K562 (cell line): ENCODE data around the gene DLX2. TPM values are rescaled to one million over a fixed set of nuclear protein-coding genes. Genes with fewer than 3 reads are reported as not detected.

Experiments
- ATAC-seq: fragments of 200-7000 bp; cut with Tn5 transposase; 3 replicates; pipeline ENCODE4 v1.9.1; 2020; ENCODE audit warnings: moderate library complexity
- BruUV-seq: library from RNA; stranded (reverse); fragments of 400-500 nt; replicated peaks from 2 replicates; lab custom pipeline; 2021; lab: Mats Ljungman, UMichigan
- CTCF ChIA-PET: fragments of 300-600 bp; formaldehyde crosslinking; extraction: SDS; loops from one replicate; lab custom pipeline; 2021; ENCODE audit warnings: low intra/inter-chr PET ratio; lab: Yijun Ruan, JAX
- POLR2A ChIA-PET: fragments of 300-600, 350-650 bp; sonication (Branson Sonifier 250); formaldehyde crosslinking; extraction: SDS; loops from one replicate; lab custom pipeline; 2021; ENCODE audit warnings: antibody characterized with exemption, inconsistent platforms; lab: Yijun Ruan, JAX
- DNase-seq, 4 experiments: peaks; one replicate each; pipeline versions ENCODE4 v3.0.0 to v3.0.0-alpha.2; 2011 to 2018; ENCODE audit warnings: low spot score in 3 of 4, mixed read lengths in 3 of 4; ENCODE audit errors: extremely low read depth in 1 of 4
- FAIRE-seq: peaks from 2 replicates; lab custom pipeline; 2011; peaks lifted over from hg19 to GRCh38; lab: Jason Lieb, UNC
- H2AFZ ChIP-seq: 2 replicates; pipeline ENCODE4 v1.6.0; 2011; ENCODE audit warnings: low read depth, low read length, control low read depth, inconsistent platforms
- H3K27ac ChIP-seq: fragments of 200-600 bp; 3 replicates; pipeline ENCODE4 v1.8.0; 2011; ENCODE audit warnings: low read depth, mild to moderate bottlenecking, control low read depth, inconsistent platforms, low read length, moderate library complexity, mixed read lengths; ENCODE audit errors: extremely low read depth
- H3K27me3 ChIP-seq, 2 experiments: fragments of 300-600 bp in 1 of 2; 2 replicates in 1 of 2; 3 replicates in 1 of 2; pipeline versions ENCODE4 v1.6.0 to v1.8.0; 2011; ENCODE audit warnings: inconsistent platforms in 2 of 2, low read length in 2 of 2, mild to moderate bottlenecking in 1 of 2, mixed read lengths in 1 of 2, moderate library complexity in 1 of 2; ENCODE audit not compliant: control insufficient read depth in 2 of 2, insufficient read depth in 2 of 2
- H3K36me3 ChIP-seq: fragments of 300-600 bp; 3 replicates; pipeline ENCODE4 v1.8.0; 2011; ENCODE audit warnings: mild to moderate bottlenecking, low read length, inconsistent platforms; ENCODE audit not compliant: control insufficient read depth, insufficient read depth
- H3K4me1 ChIP-seq, 2 experiments: fragments of 200-600 bp in 1 of 2; replicated peaks in 1 of 2; 2 replicates in 1 of 2; 3 replicates in 1 of 2; pipeline versions ENCODE4 v1.5.1 to v1.8.0; 2011; ENCODE audit warnings: inconsistent platforms in 2 of 2, low read length in 2 of 2, mild to moderate bottlenecking in 1 of 2, mixed read lengths in 1 of 2, moderate library complexity in 1 of 2; ENCODE audit not compliant: control insufficient read depth in 2 of 2, insufficient read depth in 2 of 2
- H3K4me2 ChIP-seq: 2 replicates; pipeline ENCODE4 v1.6.1; 2011; ENCODE audit warnings: low read length, control low read depth, inconsistent platforms, mixed read lengths; ENCODE audit not compliant: insufficient read depth
- H3K4me3 ChIP-seq: fragments of 200-600 bp; sonication (generic), shearing (Covaris generic); 2 replicates; pipeline ENCODE4 v1.5.1; 2016; ENCODE audit warnings: control low read depth, inconsistent platforms
- H3K79me2 ChIP-seq: fragments of 200-600 bp; 3 replicates; pipeline ENCODE4 v1.8.0; 2011; ENCODE audit warnings: low read length, inconsistent platforms; ENCODE audit not compliant: control insufficient read depth, insufficient read depth
- H3K9ac ChIP-seq, 2 experiments: 2 replicates each; pipeline versions ENCODE4 v1.6.0 to v1.6.1; 2011; ENCODE audit warnings: low read depth in 2 of 2, low read length in 2 of 2, control low read depth in 1 of 2, inconsistent platforms in 1 of 2, mild to moderate bottlenecking in 1 of 2, mixed read lengths in 1 of 2; ENCODE audit not compliant: insufficient read depth in 1 of 2
- H3K9me1 ChIP-seq: one replicate; pipeline ENCODE4 v1.6.0; 2011; ENCODE audit warnings: inconsistent platforms, mild to moderate bottlenecking, low read length, moderate library complexity; ENCODE audit not compliant: control insufficient read depth, insufficient read depth
- H3K9me3 ChIP-seq: replicated peaks from 2 replicates; pipeline ENCODE4 v1.5.1; 2011; ENCODE audit warnings: low read depth, low read length, inconsistent platforms; ENCODE audit not compliant: control insufficient read depth, insufficient read depth
- H4K20me1 ChIP-seq: replicated peaks from 2 replicates; pipeline ENCODE4 v1.6.1; 2011; ENCODE audit warnings: low read length, inconsistent platforms, mixed read lengths; ENCODE audit not compliant: control insufficient read depth, insufficient read depth
- CBX8 ChIP-seq: fragments of 200-600 bp; sonication (generic); IDR thresholded peaks from 2 replicates; pipeline ENCODE4 v1.6.1; 2012; ENCODE audit warnings: borderline replicate concordance, mixed run types, low read depth, mild to moderate bottlenecking, moderate library complexity, mixed read lengths, low read length, control low read depth, inconsistent platforms; ENCODE audit not compliant: poor library complexity, severe bottlenecking; ENCODE audit errors: extremely low read depth
- MAZ ChIP-seq, 2 experiments: fragments of 450-650 bp in 1 of 2; sonication (generic) in 1 of 2; formaldehyde crosslinking; IDR thresholded peaks in 1 of 2; conservative IDR thresholded peaks in 1 of 2; 2 replicates each; pipeline versions ENCODE4 v1.4.0 to v1.5.0; 2020; ENCODE audit warnings: mild to moderate bottlenecking in 1 of 2, missing genetic modification reagents in 1 of 2
- NCOA4 ChIP-seq: fragments of 450-650 bp; IDR thresholded peaks from 2 replicates; pipeline ENCODE4 v1.6.1; 2018; ENCODE audit warnings: mild to moderate bottlenecking; ENCODE audit not compliant: partially characterized antibody
- POLR2A ChIP-seq: fragments of 450-650 bp; conservative IDR thresholded peaks from 2 replicates; pipeline ENCODE4 v1.6.1; 2016
- SIN3B ChIP-seq: fragments of 450-650 bp; IDR thresholded peaks from 2 replicates; pipeline ENCODE4 v1.6.1; 2017; ENCODE audit warnings: low read depth, mild to moderate bottlenecking, moderate library complexity
- ZBTB5 ChIP-seq: fragments of 450-650 bp; IDR thresholded peaks from 2 replicates; pipeline ENCODE4 v1.6.1; 2017; ENCODE audit warnings: antibody characterized with exemption
- ZNF280B ChIP-seq: fragments of 250-450 bp; sonication (Bioruptor Pico); IDR thresholded peaks from 2 replicates; pipeline ENCODE4 v1.5.1; 2021; ENCODE audit warnings: mild to moderate bottlenecking
- ZNF41 ChIP-seq: fragments of 250-450 bp; sonication (Bioruptor Pico); conservative IDR thresholded peaks from 2 replicates; pipeline ENCODE4 v1.4.0; 2020; ENCODE audit warnings: mild to moderate bottlenecking
- WGBS: fragments of 100-300 bp; shearing (Covaris generic); methylation state at CpG from one replicate; pipeline ENCODE4 v1.1.6; 2016; ENCODE audit warnings: low coverage, mixed read lengths; ENCODE audit not compliant: insufficient coverage; ENCODE audit errors: missing lambda C conversion rate; 5-methylcytosine and 5-hydroxymethylcytosine counted together
- in situ Hi-C: fragments of 300-500 bp; cut with MboI; formaldehyde crosslinking; loops from 4 replicates; pipeline ENCODE4 v1.15.0; 2018; ENCODE audit warnings: inconsistent platforms, mixed read lengths
- intact Hi-C: fragments of 100-400 bp; cut with micrococcal nuclease; formaldehyde crosslinking; loops from 2 replicates; pipeline ENCODE4 v1.14.2; 2022
- polyA plus RNA-seq, 8 experiments: library from polyadenylated mRNA; depleted of rRNA in 4 of 8; stranded (reverse) in 5 of 8; unstranded in 3 of 8; fragments of >200 nt; fragmentation: Nextera tagmentation in 2 of 8; fragmentation: Illumina TruSeq in 1 of 8; extraction: Ambion mirVana in 2 of 8; extraction: Trizol in 1 of 8; gene quantifications; 2 replicates each; pipeline versions ENCODE4 v1.2.1 to v1.2.3, GENCODE V29; 2011 to 2014; ENCODE audit warnings: inconsistent platforms in 1 of 8, missing spikeins in 1 of 8
- total RNA-seq, 7 experiments: library from RNA; depleted of rRNA in 6 of 7; stranded (reverse); fragments of >200 nt in 6 of 7; fragmentation: Illumina TruSeq in 2 of 7; extraction: Trizol in 2 of 7; gene quantifications; 2 replicates each; pipeline versions ENCODE4 v1.2.1 to v1.2.3, GENCODE V29; 2011 to 2021; ENCODE audit warnings: low replicate concordance in 1 of 7

The DLX2 gene
- total and polyA plus RNA-seq, 9 of the 15 experiments (the other 6 are each of a cell fraction or from before 2014, with no cell fraction given), result 0.14 to 4.3 (median 0.86) TPM

GRCh38 chr2:172102391-172103359 lies at the start of gene DLX2 (continued):
- TF ChIP-seq ZNF41 (CRISPR knock-in tag), result no peak
- no peak for TF ChIP-seq ZNF280B (CRISPR knock-in tag)
- TF ChIP-seq, all 486 proteins: peak for 113

GRCh38 chr2:172147944-172148650 lies 45.4 kb upstream of the DLX2 start:
- Histone ChIP-seq H3K4me1 (no peaks in the 10 kb centered on the region), H3K27ac (no peak overlapping the region), H3K4me3 (no peak overlapping the region), H3K4me2 (no peak overlapping the region), H3K36me3 (no peaks in the 10 kb centered on the region), H2AFZ (no peak overlapping the region), H3K79me2 (no peaks in the 10 kb centered on the region), H3K9me3 (no peaks in the 10 kb centered on the region), H3K9ac (no peak overlapping the region), H3K27me3 (peaks cover 23 to 31% of the 10 kb centered on the region in 2 experiments), H3K9me1 (no peaks in the 10 kb centered on the region), H4K20me1 (no peaks in the 10 kb centered on the region)
- BruUV-seq, result no TSS peak
- TF ChIP-seq MAZ (CRISPR knock-in tag; conservative IDR thresholded peaks at IDR 0.05 in 1 of 2, IDR thresholded peaks at IDR 0.05 in 1 of 2), result no peak
- no peak for TF ChIP-seq POLR2A
- TF ChIP-seq ZBTB5, result no peak
- no peak for TF ChIP-seq NCOA4
- no peak for TF ChIP-seq SIN3B
- no peak for TF ChIP-seq CBX8
- DNase-seq (no peak), FAIRE-seq (no peak), ATAC-seq (peak; percentile 31; the same call in 2 of the 3 replicates)
- CTCF ChIA-PET, result no interaction called here
- 1% methylated on average over 11 of the region's 11 CpGs for WGBS
- intact Hi-C loops, result no loop called here
- in situ Hi-C loops, result no loop called here
- POLR2A ChIA-PET, result interaction anchor here (1.1 kb wide), 1 partner anchor 8 kb away, joined by 4 read pairs; no protein-coding TSS in a partner anchor
